HEK293 (cell line): ENCODE measurements around the gene CACNA2D4.

ENCODE experiments used
- CTCF ChIA-PET: fragments of 350-600 bp; formaldehyde crosslinking; extraction: SDS; loops from one replicate; lab custom pipeline; 2021; ENCODE audit warnings: antibody characterized with exemption; lab: Yijun Ruan, JAX
- POLR2A ChIA-PET: fragments of 300-600 bp; formaldehyde crosslinking; extraction: SDS; loops from one replicate; lab custom pipeline; 2020; ENCODE audit warnings: antibody characterized with exemption, inconsistent platforms; lab: Yijun Ruan, JAX
- H3K27ac ChIP-seq: fragments of 200-500 bp; sonication (Bioruptor generic); 2 replicates; pipeline ENCODE4 v1.5.1; 2014; ENCODE audit warnings: low read depth, low read length, control low read depth, inconsistent platforms; ENCODE audit errors: extremely low read depth
- H3K36me3 ChIP-seq, 2 experiments: fragments of 200-500 bp in 1 of 2; sonication (Bioruptor generic) in 1 of 2; 1 replicate in 1 of 2; 2 replicates in 1 of 2; pipeline ENCODE4 v1.5.1; 2014 to 2017; ENCODE audit warnings: inconsistent platforms in 2 of 2, low read length in 2 of 2; ENCODE audit not compliant: control insufficient read depth in 2 of 2, insufficient read depth in 1 of 2
- H3K4me1 ChIP-seq: fragments of 200-500 bp; sonication (Bioruptor generic); 2 replicates; pipeline ENCODE4 v1.5.1; 2014; ENCODE audit warnings: mild to moderate bottlenecking, low read length, inconsistent platforms; ENCODE audit not compliant: control insufficient read depth, insufficient read depth
- H3K4me3 ChIP-seq: 2 replicates; pipeline ENCODE4 v1.5.1; 2011; ENCODE audit warnings: low read depth, mild to moderate bottlenecking, control low read depth, low read length, moderate library complexity
- H3K9me3 ChIP-seq: fragments of 200-500 bp; sonication (Bioruptor generic); 2 replicates; pipeline ENCODE4 v1.5.1; 2014; ENCODE audit warnings: low read depth, low read length, inconsistent platforms; ENCODE audit not compliant: control insufficient read depth, insufficient read depth
- BCL11B ChIP-seq: fragments of 450-650 bp; formaldehyde crosslinking; IDR thresholded peaks from 2 replicates; pipeline ENCODE4 v1.5.1; 2016; ENCODE audit warnings: low read depth, missing biosample characterization, missing genetic modification characterization
- GLIS1 ChIP-seq: fragments of 450-650 bp; formaldehyde crosslinking; IDR thresholded peaks from 2 replicates; pipeline ENCODE4 v1.5.1; 2016; ENCODE audit warnings: missing biosample characterization, missing genetic modification characterization
- GLIS2 ChIP-seq: fragments of 450-650 bp; formaldehyde crosslinking; IDR thresholded peaks from 2 replicates; pipeline ENCODE4 v1.5.1; 2016; ENCODE audit warnings: missing biosample characterization, missing genetic modification characterization
- IKZF3 ChIP-seq: fragments of 450-650 bp; IDR thresholded peaks from 2 replicates; pipeline ENCODE4 v1.5.0; 2018; ENCODE audit warnings: missing biosample characterization, mild to moderate bottlenecking, missing genetic modification characterization, moderate library complexity
- ZNF140 ChIP-seq: fragments of 450-650 bp; formaldehyde crosslinking; IDR thresholded peaks from 2 replicates; pipeline ENCODE4 v1.5.1; 2016; ENCODE audit warnings: missing biosample characterization, missing genetic modification characterization
- ZNF223 ChIP-seq: fragments of 450-650 bp; formaldehyde crosslinking; IDR thresholded peaks from 2 replicates; pipeline ENCODE4 v1.5.1; 2016; ENCODE audit warnings: missing biosample characterization, missing genetic modification characterization
- ZNF239 ChIP-seq: fragments of 450-650 bp; formaldehyde crosslinking; IDR thresholded peaks from 2 replicates; pipeline ENCODE4 v1.5.1; 2016; ENCODE audit warnings: missing biosample characterization, missing genetic modification characterization
- ZNF248 ChIP-seq: fragments of 450-650 bp; formaldehyde crosslinking; IDR thresholded peaks from 2 replicates; pipeline ENCODE4 v1.5.1; 2017; ENCODE audit warnings: missing biosample characterization, missing genetic modification characterization
- ZNF274 ChIP-seq, 2 experiments: fragments of 200-500 bp in 1 of 2; fragments of 450-650 bp in 1 of 2; sonication (Bioruptor generic) in 1 of 2; formaldehyde crosslinking in 1 of 2; IDR thresholded peaks; 2 replicates each; pipeline versions ENCODE4 v1.5.1 to v1.6.1; 2014 to 2016; ENCODE audit warnings: borderline replicate concordance in 1 of 2, inconsistent platforms in 1 of 2, low read length in 1 of 2, missing biosample characterization in 1 of 2, missing genetic modification characterization in 1 of 2
- ZNF335 ChIP-seq: fragments of 450-650 bp; formaldehyde crosslinking; conservative IDR thresholded peaks from 2 replicates; pipeline ENCODE4 v1.5.1; 2016; ENCODE audit warnings: missing biosample characterization, missing genetic modification characterization
- ZNF514 ChIP-seq: fragments of 450-650 bp; formaldehyde crosslinking; IDR thresholded peaks from 2 replicates; pipeline ENCODE4 v1.5.1; 2016; ENCODE audit warnings: missing biosample characterization, missing genetic modification characterization
- ZNF529 ChIP-seq: fragments of 450-650 bp; formaldehyde crosslinking; IDR thresholded peaks from 2 replicates; pipeline ENCODE4 v1.5.1; 2017; ENCODE audit warnings: missing genetic modification characterization, missing biosample characterization; ENCODE audit not compliant: insufficient replicate concordance
- ZNF548 ChIP-seq: fragments of 450-650 bp; formaldehyde crosslinking; IDR thresholded peaks from 2 replicates; pipeline ENCODE4 v1.5.1; 2016; ENCODE audit warnings: missing biosample characterization, missing genetic modification characterization
- ZNF561 ChIP-seq: fragments of 450-650 bp; IDR thresholded peaks from 2 replicates; pipeline ENCODE4 v1.5.1; 2018; ENCODE audit warnings: missing biosample characterization, missing genetic modification characterization, borderline replicate concordance
- ZNF629 ChIP-seq: fragments of 450-650 bp; formaldehyde crosslinking; IDR thresholded peaks from 2 replicates; pipeline ENCODE4 v1.5.1; 2017; ENCODE audit warnings: missing biosample characterization, missing genetic modification characterization
- ZNF792 ChIP-seq: fragments of 450-650 bp; formaldehyde crosslinking; IDR thresholded peaks from 2 replicates; pipeline ENCODE4 v1.5.1; 2016; ENCODE audit warnings: missing biosample characterization, missing genetic modification characterization
- TF ChIP-seq, protein P1 (sequence below): fragments of 450-650 bp; formaldehyde crosslinking; IDR thresholded peaks from 2 replicates; pipeline ENCODE4 v1.5.1; 2016; ENCODE audit warnings: missing biosample characterization, missing genetic modification characterization
- TF ChIP-seq, protein P2 (sequence below): fragments of 450-650 bp; formaldehyde crosslinking; IDR thresholded peaks from 2 replicates; pipeline ENCODE4 v1.5.1; 2016; ENCODE audit warnings: missing biosample characterization, missing genetic modification characterization, borderline replicate concordance
- TF ChIP-seq, protein P3 (sequence below): fragments of 450-650 bp; formaldehyde crosslinking; IDR thresholded peaks from 2 replicates; pipeline ENCODE4 v1.5.1; 2016; ENCODE audit warnings: missing biosample characterization, missing genetic modification characterization
- TF ChIP-seq, protein P4 (sequence below): fragments of 450-650 bp; IDR thresholded peaks from 2 replicates; pipeline ENCODE4 v1.5.1; 2018; ENCODE audit warnings: missing biosample characterization, mild to moderate bottlenecking, missing genetic modification characterization

The CACNA2D4 gene

DNA sequence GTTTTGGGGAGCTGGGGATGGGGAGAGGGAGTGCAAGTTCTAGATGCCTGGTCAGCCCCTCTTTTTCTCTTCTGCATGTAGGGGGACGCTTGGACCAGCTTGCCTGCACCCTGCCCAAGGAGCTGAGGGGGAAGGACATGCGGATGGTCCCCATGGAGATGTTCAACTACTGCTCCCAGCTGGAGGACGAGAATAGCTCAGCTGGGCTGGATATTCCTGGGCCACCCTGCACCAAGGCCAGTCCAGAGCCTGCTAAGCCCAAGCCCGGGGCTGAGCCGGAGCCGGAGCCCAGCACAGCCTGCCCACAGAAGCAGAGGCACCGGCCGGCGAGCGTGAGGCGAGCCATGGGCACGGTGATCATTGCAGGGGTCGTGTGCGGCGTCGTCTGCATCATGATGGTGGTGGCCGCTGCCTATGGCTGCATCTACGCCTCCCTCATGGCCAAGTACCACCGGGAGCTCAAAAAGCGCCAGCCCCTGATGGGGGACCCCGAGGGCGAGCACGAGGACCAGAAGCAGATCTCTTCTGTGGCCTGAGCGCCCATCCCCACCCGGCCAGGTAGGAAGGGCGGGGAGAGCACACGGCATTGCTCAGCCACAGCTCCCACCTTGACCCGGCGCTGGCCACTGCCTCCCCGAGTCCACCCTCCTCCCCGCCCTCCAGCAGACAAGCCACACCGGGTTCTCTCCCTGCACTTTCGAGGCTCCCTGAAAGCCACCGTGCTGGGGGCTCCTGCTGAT, 84.1 kb downstream of the CACNA2D4 start (continued):
- TF ChIP-seq, protein P1, sequence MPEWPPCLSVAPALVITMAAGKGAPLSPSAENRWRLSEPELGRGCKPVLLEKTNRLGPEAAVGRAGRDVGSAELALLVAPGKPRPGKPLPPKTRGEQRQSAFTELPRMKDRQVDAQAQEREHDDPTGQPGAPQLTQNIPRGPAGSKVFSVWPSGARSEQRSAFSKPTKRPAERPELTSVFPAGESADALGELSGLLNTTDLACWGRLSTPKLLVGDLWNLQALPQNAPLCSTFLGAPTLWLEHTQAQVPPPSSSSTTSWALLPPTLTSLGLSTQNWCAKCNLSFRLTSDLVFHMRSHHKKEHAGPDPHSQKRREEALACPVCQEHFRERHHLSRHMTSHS, result no peak

DNA sequence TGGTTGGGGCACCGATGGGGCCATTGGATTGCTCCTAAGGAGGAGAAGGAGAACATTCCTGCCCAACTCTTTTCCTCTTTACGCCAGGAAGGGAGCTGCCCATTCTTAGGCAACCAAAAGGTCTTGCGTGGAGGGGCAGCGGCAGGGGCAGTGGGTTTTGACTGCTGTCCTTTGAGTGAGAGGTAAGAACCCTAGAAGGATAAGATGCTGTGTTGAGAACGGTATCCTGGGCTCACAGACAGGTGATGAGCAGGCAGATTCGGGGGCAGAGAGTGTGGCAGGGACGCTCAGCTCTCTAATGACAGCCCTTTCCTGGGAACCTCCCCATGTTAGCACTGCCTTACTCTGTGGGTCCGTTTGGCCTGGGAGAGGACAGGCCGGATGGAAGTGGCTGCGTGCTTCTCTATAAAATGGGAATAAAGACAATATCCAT, 84.8 kb downstream of the CACNA2D4 start:
- POLR2A ChIA-PET, result no interaction called here

DNA sequence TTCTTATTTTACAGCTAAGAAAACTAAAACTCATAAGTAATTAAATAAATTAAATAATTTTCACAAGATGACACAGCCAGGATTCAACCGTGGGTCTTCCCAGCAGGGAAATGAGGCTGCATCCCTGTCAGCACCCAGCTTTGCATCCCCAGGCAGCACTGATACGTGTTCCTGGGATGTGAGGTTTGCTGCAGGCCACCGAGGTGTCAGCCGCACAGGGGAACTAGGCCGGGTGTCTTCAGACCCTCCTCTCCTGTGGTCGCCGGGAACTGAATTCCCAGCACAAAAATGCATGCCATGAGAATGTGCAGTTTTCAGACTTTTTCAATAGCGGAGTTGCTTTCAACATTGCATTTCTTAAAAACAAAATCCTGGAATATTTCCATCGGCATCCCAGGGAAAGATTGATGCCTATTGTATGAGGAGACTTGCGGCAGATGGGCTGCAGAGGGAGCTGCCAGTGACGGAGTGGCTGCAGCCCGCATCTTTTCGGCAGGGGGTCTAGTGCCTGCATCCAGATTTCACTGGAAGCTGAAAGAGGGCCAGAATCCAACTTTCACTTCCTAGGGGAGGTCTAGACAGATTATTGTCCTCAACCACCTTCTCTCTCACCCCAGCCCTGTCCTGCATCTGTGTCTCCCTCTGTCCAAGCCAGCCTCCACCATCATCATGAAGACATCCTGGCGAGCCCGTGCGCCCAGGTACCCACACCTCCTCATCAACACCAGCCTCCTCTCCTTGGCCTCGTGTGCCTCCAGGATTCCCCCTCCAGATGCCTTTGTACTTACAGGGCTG, 85.5 kb downstream of the CACNA2D4 start:
- CTCF ChIA-PET, result interaction anchor here (0.8 kb wide), 1 partner anchor 24 kb away, joined by 3 read pairs; no protein-coding TSS in a partner anchor
- H3K27ac ChIP-seq, result no peak overlapping the region
- TF ChIP-seq IKZF3 (tag by site-specific recombination), result no peak
- TF ChIP-seq GLIS1 (tag by site-specific recombination), result no peak; the same call in 1 of the 2 replicates
- TF ChIP-seq, protein P2, sequence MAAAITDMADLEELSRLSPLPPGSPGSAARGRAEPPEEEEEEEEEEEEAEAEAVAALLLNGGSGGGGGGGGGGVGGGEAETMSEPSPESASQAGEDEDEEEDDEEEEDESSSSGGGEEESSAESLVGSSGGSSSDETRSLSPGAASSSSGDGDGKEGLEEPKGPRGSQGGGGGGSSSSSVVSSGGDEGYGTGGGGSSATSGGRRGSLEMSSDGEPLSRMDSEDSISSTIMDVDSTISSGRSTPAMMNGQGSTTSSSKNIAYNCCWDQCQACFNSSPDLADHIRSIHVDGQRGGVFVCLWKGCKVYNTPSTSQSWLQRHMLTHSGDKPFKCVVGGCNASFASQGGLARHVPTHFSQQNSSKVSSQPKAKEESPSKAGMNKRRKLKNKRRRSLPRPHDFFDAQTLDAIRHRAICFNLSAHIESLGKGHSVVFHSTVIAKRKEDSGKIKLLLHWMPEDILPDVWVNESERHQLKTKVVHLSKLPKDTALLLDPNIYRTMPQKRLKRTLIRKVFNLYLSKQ, result no peak
- TF ChIP-seq BCL11B (tag by site-specific recombination), result no peak
- no peak for TF ChIP-seq ZNF561 (tag by site-specific recombination)
- TF ChIP-seq ZNF629, result no peak
- TF ChIP-seq, protein P3, sequence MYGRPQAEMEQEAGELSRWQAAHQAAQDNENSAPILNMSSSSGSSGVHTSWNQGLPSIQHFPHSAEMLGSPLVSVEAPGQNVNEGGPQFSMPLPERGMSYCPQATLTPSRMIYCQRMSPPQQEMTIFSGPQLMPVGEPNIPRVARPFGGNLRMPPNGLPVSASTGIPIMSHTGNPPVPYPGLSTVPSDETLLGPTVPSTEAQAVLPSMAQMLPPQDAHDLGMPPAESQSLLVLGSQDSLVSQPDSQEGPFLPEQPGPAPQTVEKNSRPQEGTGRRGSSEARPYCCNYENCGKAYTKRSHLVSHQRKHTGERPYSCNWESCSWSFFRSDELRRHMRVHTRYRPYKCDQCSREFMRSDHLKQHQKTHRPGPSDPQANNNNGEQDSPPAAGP (tag by site-specific recombination), result no peak
- no peak for TF ChIP-seq ZNF239 (tag by site-specific recombination)
- no peak for TF ChIP-seq ZNF248 (tag by site-specific recombination)
- TF ChIP-seq ZNF514 (tag by site-specific recombination), result no peak
- no peak for TF ChIP-seq ZNF548
- TF ChIP-seq ZNF274 (IDR thresholded peaks at IDR 0.05; ENCODE audit: low read length), result no peak
- TF ChIP-seq ZNF274 (tag by site-specific recombination; IDR thresholded peaks at IDR 0.05; ENCODE audit: borderline replicate concordance), result no peak
- H3K4me3 ChIP-seq, result no peak overlapping the region
- POLR2A ChIA-PET, result no interaction called here
- H3K9me3 ChIP-seq, result no peaks in the 10 kb centered on the region
- H3K36me3 ChIP-seq, result no peaks in the 10 kb centered on the region
- H3K4me1 ChIP-seq, result no peaks in the 10 kb centered on the region

More for the DNA sequence above, 84.8 kb downstream of the CACNA2D4 start:
- Histone ChIP-seq H3K4me3 (no peak overlapping the region), H3K27ac (no peak overlapping the region), H3K36me3 (no peaks in the 10 kb centered on the region), H3K9me3 (no peaks in the 10 kb centered on the region), H3K4me1 (no peaks in the 10 kb centered on the region)
- TF ChIP-seq ZNF140 (tag by site-specific recombination) (no peak), ZNF792 (tag by site-specific recombination) (no peak), GLIS2 (tag by site-specific recombination) (no peak), ZNF223 (tag by site-specific recombination) (no peak), ZNF335 (tag by site-specific recombination) (no peak), ZNF529 (no peak)
- TF ChIP-seq, protein P4, sequence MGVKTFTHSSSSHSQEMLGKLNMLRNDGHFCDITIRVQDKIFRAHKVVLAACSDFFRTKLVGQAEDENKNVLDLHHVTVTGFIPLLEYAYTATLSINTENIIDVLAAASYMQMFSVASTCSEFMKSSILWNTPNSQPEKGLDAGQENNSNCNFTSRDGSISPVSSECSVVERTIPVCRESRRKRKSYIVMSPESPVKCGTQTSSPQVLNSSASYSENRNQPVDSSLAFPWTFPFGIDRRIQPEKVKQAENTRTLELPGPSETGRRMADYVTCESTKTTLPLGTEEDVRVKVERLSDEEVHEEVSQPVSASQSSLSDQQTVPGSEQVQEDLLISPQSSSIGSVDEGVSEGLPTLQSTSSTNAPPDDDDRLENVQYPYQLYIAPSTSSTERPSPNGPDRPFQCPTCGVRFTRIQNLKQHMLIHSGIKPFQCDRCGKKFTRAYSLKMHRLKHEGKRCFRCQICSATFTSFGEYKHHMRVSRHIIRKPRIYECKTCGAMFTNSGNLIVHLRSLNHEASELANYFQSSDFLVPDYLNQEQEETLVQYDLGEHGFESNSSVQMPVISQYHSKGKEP (tag by site-specific recombination), result no peak
- CTCF ChIA-PET, result no interaction called here
